HepG2 (cell line): ENCODE measurements around the gene MBD4. TPM values are rescaled to one million over a fixed set of nuclear protein-coding genes. Genes with fewer than 3 reads are reported as not detected.

ENCODE experiments used
- AKAP8 ChIP-seq: sonication (generic); formaldehyde crosslinking; IDR thresholded peaks from 2 replicates; pipeline ENCODE4 v1.5.1; 2020; ENCODE audit warnings: mild to moderate bottlenecking, missing genetic modification reagents
- CCDC6 ChIP-seq: sonication (generic); formaldehyde crosslinking; IDR thresholded peaks from 2 replicates; pipeline ENCODE4 v1.8.1; 2022; ENCODE audit warnings: mild to moderate bottlenecking, missing genetic modification reagents, moderate library complexity
- CREM ChIP-seq, 2 experiments: sonication (generic) in 1 of 2; formaldehyde crosslinking in 1 of 2; IDR thresholded peaks; 2 replicates each; pipeline versions ENCODE4 v1.4.0 to v1.6.1; 2016 to 2020; ENCODE audit warnings: antibody characterized with exemption in 1 of 2, mild to moderate bottlenecking in 1 of 2, missing genetic modification reagents in 1 of 2
- GPN1 ChIP-seq: sonication (generic); formaldehyde crosslinking; IDR thresholded peaks from 2 replicates; pipeline ENCODE4 v1.5.1; 2020; ENCODE audit warnings: missing genetic modification reagents, borderline replicate concordance
- GTF3A ChIP-seq: sonication (generic); formaldehyde crosslinking; conservative IDR thresholded peaks from 2 replicates; pipeline ENCODE4 v1.4.0; 2020; ENCODE audit warnings: mild to moderate bottlenecking, missing genetic modification reagents
- GZF1 ChIP-seq: sonication (generic); formaldehyde crosslinking; IDR thresholded peaks from 2 replicates; pipeline ENCODE4 v1.5.1; 2020; ENCODE audit warnings: mild to moderate bottlenecking, missing genetic modification reagents
- KDM5A ChIP-seq: fragments of 200-600 bp; sonication (generic); IDR thresholded peaks from 2 replicates; pipeline ENCODE4 v1.7.0; 2018; ENCODE audit warnings: antibody characterized with exemption, mild to moderate bottlenecking, low read length, borderline replicate concordance
- MAFF ChIP-seq: IDR thresholded peaks from 2 replicates; pipeline ENCODE4 v1.6.1; 2011; ENCODE audit warnings: low read depth, low read length, improper control_type of control experiment
- NFATC3 ChIP-seq: sonication (generic); formaldehyde crosslinking; IDR thresholded peaks from 2 replicates; pipeline ENCODE4 v1.5.1; 2020; ENCODE audit warnings: mild to moderate bottlenecking, missing genetic modification reagents
- NONO ChIP-seq, 2 experiments: fragments of 450-650 bp in 1 of 2; sonication (generic) in 1 of 2; formaldehyde crosslinking in 1 of 2; IDR thresholded peaks in 1 of 2; conservative IDR thresholded peaks in 1 of 2; 2 replicates each; pipeline versions ENCODE4 v1.6.1 to v1.8.0; 2017 to 2022; ENCODE audit warnings: mild to moderate bottlenecking in 1 of 2, missing genetic modification reagents in 1 of 2, moderate library complexity in 1 of 2
- PITX1 ChIP-seq: sonication (generic); formaldehyde crosslinking; IDR thresholded peaks from 2 replicates; pipeline ENCODE4 v1.5.1; 2020; ENCODE audit warnings: mild to moderate bottlenecking, missing genetic modification reagents
- SMAD9 ChIP-seq: sonication (generic); formaldehyde crosslinking; IDR thresholded peaks from 2 replicates; pipeline ENCODE4 v1.5.1; 2020; ENCODE audit warnings: mild to moderate bottlenecking, missing genetic modification reagents
- SP1 ChIP-seq, 2 experiments: fragments of 450-650 bp in 1 of 2; sonication (generic) in 1 of 2; formaldehyde crosslinking in 1 of 2; IDR thresholded peaks; 2 replicates each; pipeline versions ENCODE4 v1.4.0 to v1.6.1; 2016 to 2020; ENCODE audit warnings: missing genetic modification reagents in 1 of 2
- USF2 ChIP-seq, 2 experiments: sonication (generic) in 1 of 2; formaldehyde crosslinking in 1 of 2; IDR thresholded peaks; 2 replicates each; pipeline versions ENCODE4 v1.5.1 to v1.6.1; 2011 to 2020; ENCODE audit warnings: borderline replicate concordance in 1 of 2, low read depth in 1 of 2, low read length in 1 of 2, mild to moderate bottlenecking in 1 of 2, missing genetic modification reagents in 1 of 2, moderate library complexity in 1 of 2
- YEATS4 ChIP-seq: sonication (generic); formaldehyde crosslinking; IDR thresholded peaks from 2 replicates; pipeline ENCODE4 v1.4.0; 2020; ENCODE audit warnings: missing genetic modification reagents, borderline replicate concordance
- ZMAT5 ChIP-seq: sonication (generic); formaldehyde crosslinking; IDR thresholded peaks from 2 replicates; pipeline ENCODE4 v1.5.0; 2020; ENCODE audit warnings: mild to moderate bottlenecking, low read depth, missing genetic modification reagents, borderline replicate concordance
- ZMYM4 ChIP-seq: sonication (generic); formaldehyde crosslinking; IDR thresholded peaks from 2 replicates; pipeline ENCODE4 v1.8.1; 2023; ENCODE audit warnings: mild to moderate bottlenecking, missing genetic modification reagents
- ZNF224 ChIP-seq: sonication (generic); formaldehyde crosslinking; IDR thresholded peaks from 2 replicates; pipeline ENCODE4 v1.5.0; 2020; ENCODE audit warnings: mild to moderate bottlenecking, missing genetic modification reagents
- ZNF232 ChIP-seq: sonication (generic); formaldehyde crosslinking; IDR thresholded peaks from 2 replicates; pipeline ENCODE4 v1.4.0; 2020; ENCODE audit warnings: missing genetic modification reagents, borderline replicate concordance
- ZNF530 ChIP-seq: sonication (generic); formaldehyde crosslinking; IDR thresholded peaks from 2 replicates; pipeline ENCODE4 v1.5.0; 2020; ENCODE audit warnings: low read depth, mild to moderate bottlenecking, missing genetic modification reagents
- ZNF550 ChIP-seq: sonication (generic); formaldehyde crosslinking; IDR thresholded peaks from 2 replicates; pipeline ENCODE4 v1.4.0; 2020; ENCODE audit warnings: mild to moderate bottlenecking, missing genetic modification reagents, borderline replicate concordance
- ZNF766 ChIP-seq: sonication (generic); formaldehyde crosslinking; IDR thresholded peaks from 2 replicates; pipeline ENCODE4 v1.5.0; 2020; ENCODE audit warnings: missing genetic modification reagents, borderline replicate concordance
- ZNF792 ChIP-seq: IDR thresholded peaks from 2 replicates; pipeline ENCODE4 v1.6.1; 2016
- polyA plus RNA-seq, 8 experiments: library from polyadenylated mRNA; depleted of rRNA in 3 of 8; stranded (reverse) in 7 of 8; unstranded in 1 of 8; fragments of >200 nt; fragmentation: Illumina TruSeq in 4 of 8; extraction: Trizol in 4 of 8; gene quantifications; 2 replicates each; pipeline versions ENCODE4 v1.2.1 to v1.2.3, GENCODE V29; 2011 to 2016; ENCODE audit warnings: low read depth in 4 of 8, missing spikeins in 1 of 8, mixed read lengths in 1 of 8; ENCODE audit not compliant: insufficient read depth in 1 of 8
- total RNA-seq, 5 experiments: library from RNA; depleted of rRNA; stranded (reverse); fragments of >200 nt; fragmentation: Illumina TruSeq; extraction: Trizol; gene quantifications; 2 replicates each; pipeline ENCODE4 v1.2.3, GENCODE V29; 2016; ENCODE audit warnings: low read depth in 1 of 5
- TF ChIP-seq, protein P1 (sequence below): sonication (generic); formaldehyde crosslinking; IDR thresholded peaks from 2 replicates; pipeline ENCODE4 v1.4.0; 2020; ENCODE audit warnings: missing genetic modification reagents

The MBD4 gene
- total and polyA plus RNA-seq, 2 of the 13 experiments (the other 11 are each of a cell fraction or from before 2014, with no cell fraction given) = 14.9 to 25.3 TPM

DNA sequence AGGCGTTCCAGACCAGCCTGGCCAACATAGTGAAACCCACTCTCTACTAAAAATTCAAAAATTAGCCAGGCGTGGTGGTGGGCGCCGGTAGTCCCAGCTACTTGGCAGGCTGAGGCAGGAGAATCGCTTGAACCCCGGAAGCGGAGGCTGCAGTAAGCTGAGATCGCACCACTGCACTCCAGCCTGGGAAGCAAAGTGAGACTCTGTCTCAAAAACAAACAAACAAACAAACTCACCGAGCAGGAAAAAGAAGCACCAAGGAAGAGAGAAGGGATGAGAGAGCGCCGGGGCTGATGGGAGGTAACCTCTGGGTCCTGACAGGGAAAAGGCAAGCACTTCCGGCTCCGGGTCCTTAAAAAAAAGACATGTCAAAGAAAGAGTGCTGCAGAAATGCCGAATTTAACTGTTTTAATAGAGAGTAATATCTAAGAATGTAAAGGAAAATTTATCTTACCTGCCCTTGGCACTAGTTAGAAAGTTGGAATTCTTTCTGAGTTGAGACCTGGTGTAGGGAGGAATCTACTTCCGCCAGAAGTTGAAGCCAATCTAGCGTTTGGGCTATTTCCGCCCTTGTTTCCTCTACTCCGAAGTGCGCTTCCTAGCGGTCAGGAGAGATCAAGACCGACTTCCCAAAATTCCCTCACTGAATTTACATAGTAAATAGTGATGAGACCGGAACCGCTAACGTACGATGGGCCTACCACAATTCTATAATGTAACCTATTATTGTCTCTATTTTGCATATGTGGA, 40.4 kb downstream of the MBD4 start (continued):
- TF ChIP-seq GZF1 (CRISPR knock-in tag) (no peak), SP1 (IDR thresholded peaks at IDR 0.05) (no peak), SP1 (CRISPR knock-in tag; IDR thresholded peaks at IDR 0.05) (0 out of 2 replicates have a peak, but pooled peaks have one; percentile 23), ZNF224 (CRISPR knock-in tag) (no peak), AKAP8 (CRISPR knock-in tag) (no peak), CCDC6 (CRISPR knock-in tag) (no peak; the same call in 1 of the 2 replicates), YEATS4 (CRISPR knock-in tag) (0 out of 2 replicates have a peak, but pooled peaks have one; percentile 23), NFATC3 (CRISPR knock-in tag) (no peak), ZMYM4 (peak; percentile 45; the same call in 1 of the 2 replicates), ZNF530 (no peak), ZNF550 (no peak), GPN1 (CRISPR knock-in tag) (no peak), KDM5A (peak; percentile 92), ZNF792 (CRISPR knock-in tag) (no peak), ZMAT5 (no peak), NONO (IDR thresholded peaks at IDR 0.05) (no peak), NONO (CRISPR knock-in tag; conservative IDR thresholded peaks at IDR 0.05) (peak; percentile 71), CREM (IDR thresholded peaks at IDR 0.05) (peak; percentile 86), CREM (CRISPR knock-in tag; IDR thresholded peaks at IDR 0.05) (no peak), ZNF232 (CRISPR knock-in tag) (peak; percentile 74; the same call in 1 of the 2 replicates), GTF3A (CRISPR knock-in tag) (no peak), PITX1 (no peak), MAFF (no peak), USF2 (IDR thresholded peaks at IDR 0.05; ENCODE audit: low read depth, low read length) (no peak), USF2 (CRISPR knock-in tag; IDR thresholded peaks at IDR 0.05; ENCODE audit: borderline replicate concordance) (no peak), ZNF766 (CRISPR knock-in tag) (0 out of 2 replicates have a peak, but pooled peaks have one; percentile 32), SMAD9 (CRISPR knock-in tag) (no peak)
- TF ChIP-seq, protein P1, sequence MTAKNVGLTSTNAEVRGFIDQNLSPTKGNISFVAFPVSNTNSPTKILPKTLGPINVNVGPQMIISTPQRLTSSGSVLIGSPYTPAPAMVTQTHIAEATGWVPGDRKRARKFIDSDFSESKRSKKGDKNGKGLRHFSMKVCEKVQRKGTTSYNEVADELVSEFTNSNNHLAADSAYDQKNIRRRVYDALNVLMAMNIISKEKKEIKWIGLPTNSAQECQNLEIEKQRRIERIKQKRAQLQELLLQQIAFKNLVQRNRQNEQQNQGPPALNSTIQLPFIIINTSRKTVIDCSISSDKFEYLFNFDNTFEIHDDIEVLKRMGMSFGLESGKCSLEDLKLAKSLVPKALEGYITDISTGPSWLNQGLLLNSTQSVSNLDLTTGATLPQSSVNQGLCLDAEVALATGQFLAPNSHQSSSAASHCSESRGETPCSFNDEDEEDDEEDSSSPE = no peak
